ENCODE measurements around the gene IER2.
A peak's percentile ranks its signal among the peaks of the same experiment; 100 is the strongest.

Gene IER2

GRCh38 chr19:13118424-13119193, 31.6 kb upstream of the IER2 start:
- DNase-seq (ENCODE audit: low spot score) = peak; percentile 37

- DNase-seq (ENCODE audit: low spot score) = no peak
Observed at GRCh38 chr19:13119627-13120026, 30.6 kb upstream of the IER2 start.

- no peak for DNase-seq (ENCODE audit: low spot score)
Observed at GRCh38 chr19:13120031-13120430, 30.2 kb upstream of the IER2 start.

GRCh38 chr19:13120817-13121216, 29.4 kb upstream of the IER2 start:
- no peak for DNase-seq (ENCODE audit: low spot score)

- DNase-seq (ENCODE audit: low spot score) = no peak
Observed at GRCh38 chr19:13121551-13122274, 28.5 kb upstream of the IER2 start.

GRCh38 chr19:13122275-13122878, 27.8 kb upstream of the IER2 start:
- DNase-seq (ENCODE audit: low spot score) = no peak

GRCh38 chr19:13122980-13123957, 26.9 kb upstream of the IER2 start:
- DNase-seq (ENCODE audit: low spot score) = no peak

- peak; percentile 46 for DNase-seq (ENCODE audit: low spot score)
Observed at GRCh38 chr19:13127051-13127450, 23.2 kb upstream of the IER2 start.

- no peak for DNase-seq (ENCODE audit: low spot score)
Observed at GRCh38 chr19:13127811-13128575, 22.2 kb upstream of the IER2 start.

GRCh38 chr19:13128583-13128982, 21.6 kb upstream of the IER2 start:
- no peak for DNase-seq (ENCODE audit: low spot score)

- no peak for DNase-seq (ENCODE audit: low spot score)
Observed at GRCh38 chr19:13129384-13129783, 20.8 kb upstream of the IER2 start.

- DNase-seq (ENCODE audit: low spot score) = no peak
Observed at GRCh38 chr19:13130886-13131490, 19.2 kb upstream of the IER2 start.

- DNase-seq (ENCODE audit: low spot score) = no peak
Observed at GRCh38 chr19:13132471-13133180, 17.6 kb upstream of the IER2 start.

- no peak for DNase-seq (ENCODE audit: low spot score)
Observed at GRCh38 chr19:13133241-13133870, 16.9 kb upstream of the IER2 start.

GRCh38 chr19:13134626-13135025, 15.6 kb upstream of the IER2 start:
- DNase-seq (ENCODE audit: low spot score) = no peak

- DNase-seq (ENCODE audit: low spot score) = no peak
Observed at GRCh38 chr19:13135068-13136062, 14.8 kb upstream of the IER2 start.

- DNase-seq (ENCODE audit: low spot score) = no peak
Observed at GRCh38 chr19:13137290-13137794, 12.9 kb upstream of the IER2 start.
